ENCODE results near the gene TMEM14C.
"Not testable (repeated sequence)": the region's sequence is repeated elsewhere in the genome, so short reads cannot be mapped to it uniquely, and the experiment has no call there.

The TMEM14C gene

GRCh38 chr6:10721850-10722569 is 860 bp upstream of the TMEM14C start:
- DNase-seq, result peak; percentile 4

GRCh38 chr6:10722570-10722819 is 375 bp upstream of the TMEM14C start:
- DNase-seq, result no peak

GRCh38 chr6:10723567-10723881 is 654 bp downstream of the TMEM14C start:
- DNase-seq, result peak; percentile 8

GRCh38 chr6:10725044-10725443 is 2.2 kb downstream of the TMEM14C start:
- no peak for DNase-seq

GRCh38 chr6:10725716-10726115 is 2.8 kb downstream of the TMEM14C start:
- DNase-seq, result no peak

GRCh38 chr6:10730254-10730653 is 7.4 kb downstream of the TMEM14C start:
- no peak for DNase-seq

GRCh38 chr6:10733151-10733715 is 10.4 kb downstream of the TMEM14C start:
- DNase-seq, result no peak

- no peak for DNase-seq
Measured at GRCh38 chr6:10733863-10734262, 11.0 kb downstream of the TMEM14C start.

- no peak for DNase-seq
Measured at GRCh38 chr6:10736731-10737130, 13.9 kb downstream of the TMEM14C start.

GRCh38 chr6:10740061-10740460 is 17.2 kb downstream of the TMEM14C start:
- DNase-seq, result no peak

- not testable (repeated sequence) for DNase-seq
Measured at GRCh38 chr6:10741643-10742042, 18.8 kb downstream of the TMEM14C start.

- no peak for DNase-seq
Measured at GRCh38 chr6:10742251-10742650, 19.4 kb downstream of the TMEM14C start.

- DNase-seq, result no peak
Measured at GRCh38 chr6:10743515-10743914, 20.6 kb downstream of the TMEM14C start.

GRCh38 chr6:10745116-10745515 is 22.2 kb downstream of the TMEM14C start:
- DNase-seq, result no peak

- DNase-seq, result no peak
Measured at GRCh38 chr6:10746915-10747250, 24.0 kb downstream of the TMEM14C start.

- peak; percentile 100 for DNase-seq
Measured at GRCh38 chr6:10747251-10747972, 24.5 kb downstream of the TMEM14C start, which contains the start of gene TMEM14B. Gene TMEM14B (plus strand): TSS chr6:10747805. CDS start chr6:10749246, 1,441 bp downstream.

GRCh38 chr6:10749734-10750133 is 26.9 kb downstream of the TMEM14C start:
- DNase-seq, result no peak

GRCh38 chr6:10750568-10750967 is 27.7 kb downstream of the TMEM14C start:
- not testable (repeated sequence) for DNase-seq

- not testable (repeated sequence) for DNase-seq
Measured at GRCh38 chr6:10751757-10752156, 28.9 kb downstream of the TMEM14C start.

GRCh38 chr6:10756085-10756484 is 33.2 kb downstream of the TMEM14C start:
- no peak for DNase-seq

GRCh38 chr6:10759312-10759839 is 36.5 kb downstream of the TMEM14C start:
- no peak for DNase-seq

GRCh38 chr6:10759884-10760329 is 37.0 kb downstream of the TMEM14C start:
- peak; percentile 8 for DNase-seq

GRCh38 chr6:10763006-10763405 is 40.1 kb downstream of the TMEM14C start:
- DNase-seq, result no peak

- DNase-seq, result no peak
Measured at GRCh38 chr6:10769419-10769818, 46.5 kb downstream of the TMEM14C start.

All from stimulated activated CD4-positive, alpha-beta T cell treated with anti-CD3 and anti-CD28 coated beads, Interleukin-15, amount 100 ng/mL, for 24 hours (primary cell).